ENCODE data around the gene NXNL2.

The NXNL2 gene

DNA sequence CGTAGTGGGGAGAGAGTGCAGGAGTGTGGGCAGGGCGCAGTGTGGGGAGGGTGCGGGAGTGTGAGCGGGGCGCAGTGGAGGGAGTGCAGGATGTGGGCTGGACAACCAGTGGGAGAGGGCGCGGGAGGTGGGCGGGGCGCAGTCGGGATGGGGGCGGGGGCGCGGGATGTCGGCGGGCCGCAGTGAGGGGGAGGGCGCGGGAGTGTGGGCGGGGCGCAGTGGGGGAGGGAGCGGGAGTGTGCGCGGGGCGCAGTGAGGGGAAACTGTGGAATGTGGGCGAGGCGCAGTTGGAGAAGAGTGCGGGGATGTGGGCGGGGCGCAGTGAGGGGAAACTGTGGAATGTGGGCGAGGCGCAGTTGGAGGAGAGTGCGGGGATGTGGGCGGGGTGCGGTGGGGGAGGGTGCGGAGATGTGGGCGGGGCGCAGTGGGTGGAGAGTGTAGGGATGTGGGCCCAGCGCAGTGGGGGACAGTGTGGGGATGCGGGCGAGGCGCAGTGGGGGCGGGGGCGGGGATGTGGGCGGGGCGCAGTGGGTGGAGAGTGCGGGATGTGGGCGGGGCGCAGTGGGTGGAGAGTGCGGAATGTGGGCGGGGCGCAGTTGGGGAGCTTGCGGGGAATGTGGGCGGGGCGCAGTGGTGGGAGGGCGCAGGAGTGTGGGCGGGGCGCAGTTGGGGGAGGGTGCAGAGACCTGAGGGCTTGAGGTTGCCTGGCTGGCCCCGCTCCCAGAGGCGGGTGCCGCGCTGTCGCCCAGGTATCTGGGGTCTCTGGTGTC lies at the start of gene NXNL2:
Gene NXNL2 (plus strand): TSS at position 723 of the 770 bp plus-strand sequence. CDS start 257 bp downstream, outside the sequence.
- no peak for DNase-seq (ENCODE audit: low read depth)

- DNase-seq (ENCODE audit: low read depth): no peak
Observed at GRCh38 chr9:88488166-88488565, 46.8 kb upstream of the NXNL2 start.

DNA sequence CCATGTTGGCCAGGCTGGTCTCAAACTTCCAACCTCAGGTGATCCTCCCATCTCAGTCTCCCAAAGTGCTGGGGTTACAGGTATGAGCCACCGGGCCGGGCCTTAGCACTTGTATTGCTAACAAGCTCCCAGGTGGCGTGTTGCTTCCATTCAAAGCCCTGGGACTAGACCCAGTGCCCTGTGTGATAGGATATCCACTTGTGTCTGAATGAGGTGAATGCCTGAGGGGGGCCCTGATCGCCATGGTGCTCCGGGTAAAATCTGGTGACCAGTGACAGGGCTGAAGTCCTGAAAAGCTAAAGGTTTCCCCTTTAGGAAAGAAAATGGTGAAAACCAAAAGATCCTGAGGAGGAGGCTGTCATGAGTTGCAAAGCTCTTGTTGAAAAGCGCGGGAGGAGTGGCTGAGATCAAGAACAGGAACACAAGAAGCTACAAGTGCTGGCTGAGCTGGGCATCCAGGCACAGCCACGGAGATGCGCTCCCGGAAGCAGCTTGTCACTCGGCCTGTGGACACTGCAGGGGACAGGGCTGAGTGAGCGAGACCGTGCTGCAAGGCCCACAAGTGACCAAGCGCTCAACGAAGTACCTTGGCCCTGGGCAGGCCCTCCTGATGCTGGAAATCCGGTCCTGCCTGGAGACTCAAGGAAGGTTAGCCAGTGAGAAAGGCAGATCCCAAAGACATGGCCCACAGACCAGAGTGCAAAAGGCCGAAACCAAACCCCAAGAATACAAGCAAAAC lies 39.8 kb upstream of the NXNL2 start:
- DNase-seq (ENCODE audit: low read depth): no peak

- DNase-seq (ENCODE audit: low read depth): no peak
Observed at GRCh38 chr9:88497224-88497623, 37.8 kb upstream of the NXNL2 start.

DNA sequence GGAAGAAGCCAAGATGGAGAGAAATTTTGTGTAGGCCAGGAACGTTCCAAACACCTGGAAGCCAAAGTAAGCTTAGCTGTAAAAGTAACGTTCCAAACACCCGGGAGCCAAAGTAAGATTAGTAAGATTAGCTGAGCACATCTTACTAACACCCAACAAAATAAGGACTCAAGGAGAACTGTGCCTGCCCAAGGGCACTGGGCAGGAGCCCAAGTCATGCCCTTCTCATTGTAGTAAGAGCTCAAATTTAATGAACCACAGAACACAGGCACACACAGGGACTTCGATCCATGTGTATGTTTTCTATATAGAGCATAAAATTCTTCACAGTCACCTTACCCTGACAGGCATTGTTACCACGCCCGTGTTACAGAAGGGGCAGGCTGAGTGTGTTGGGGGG lies 36.1 kb upstream of the NXNL2 start:
- DNase-seq (ENCODE audit: low read depth): no peak

DNA sequence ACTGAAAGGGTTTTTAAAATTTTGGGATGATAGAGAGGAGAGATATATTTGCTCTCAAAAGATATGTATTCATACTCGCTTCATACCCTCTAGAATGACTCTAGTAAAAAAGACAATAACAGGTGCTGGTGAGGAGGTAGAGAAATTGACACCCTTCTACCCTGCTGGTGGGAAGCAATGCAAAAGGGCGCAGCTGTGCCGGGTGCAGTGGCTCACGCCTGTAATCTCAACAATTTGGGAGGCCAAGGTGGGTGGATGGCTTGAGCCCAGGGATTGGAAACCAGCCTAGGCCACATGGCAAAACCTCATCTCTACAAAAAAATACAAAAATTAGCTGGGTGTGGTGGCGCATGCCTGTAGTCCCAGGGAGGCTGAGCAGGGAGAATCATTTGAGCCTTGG lies 33.9 kb upstream of the NXNL2 start:
- no peak for DNase-seq (ENCODE audit: low read depth)

DNA sequence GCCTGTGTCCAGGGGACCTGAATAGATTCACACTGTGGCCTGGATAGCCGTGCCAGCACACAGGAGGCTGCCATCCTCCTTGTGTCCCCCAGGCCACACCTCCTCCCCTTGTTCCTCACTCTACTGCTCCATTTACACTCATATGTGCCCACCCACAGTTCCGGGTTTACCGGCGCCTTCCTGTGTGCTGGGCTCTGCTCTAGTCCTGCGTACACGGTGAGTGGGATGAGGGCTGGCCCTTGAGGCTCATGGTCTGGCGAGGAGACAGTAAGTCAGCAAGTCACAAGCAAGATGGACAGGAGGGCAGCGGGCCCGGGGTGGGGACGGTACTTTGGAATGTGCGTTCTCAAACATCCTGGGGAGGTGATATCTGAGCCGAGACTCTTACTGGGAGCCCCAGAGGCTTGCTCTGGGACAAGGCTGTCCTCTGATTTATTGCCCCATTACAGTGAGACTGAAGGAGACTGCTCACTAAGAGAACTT lies 32.4 kb upstream of the NXNL2 start:
- no peak for DNase-seq (ENCODE audit: low read depth)

DNA sequence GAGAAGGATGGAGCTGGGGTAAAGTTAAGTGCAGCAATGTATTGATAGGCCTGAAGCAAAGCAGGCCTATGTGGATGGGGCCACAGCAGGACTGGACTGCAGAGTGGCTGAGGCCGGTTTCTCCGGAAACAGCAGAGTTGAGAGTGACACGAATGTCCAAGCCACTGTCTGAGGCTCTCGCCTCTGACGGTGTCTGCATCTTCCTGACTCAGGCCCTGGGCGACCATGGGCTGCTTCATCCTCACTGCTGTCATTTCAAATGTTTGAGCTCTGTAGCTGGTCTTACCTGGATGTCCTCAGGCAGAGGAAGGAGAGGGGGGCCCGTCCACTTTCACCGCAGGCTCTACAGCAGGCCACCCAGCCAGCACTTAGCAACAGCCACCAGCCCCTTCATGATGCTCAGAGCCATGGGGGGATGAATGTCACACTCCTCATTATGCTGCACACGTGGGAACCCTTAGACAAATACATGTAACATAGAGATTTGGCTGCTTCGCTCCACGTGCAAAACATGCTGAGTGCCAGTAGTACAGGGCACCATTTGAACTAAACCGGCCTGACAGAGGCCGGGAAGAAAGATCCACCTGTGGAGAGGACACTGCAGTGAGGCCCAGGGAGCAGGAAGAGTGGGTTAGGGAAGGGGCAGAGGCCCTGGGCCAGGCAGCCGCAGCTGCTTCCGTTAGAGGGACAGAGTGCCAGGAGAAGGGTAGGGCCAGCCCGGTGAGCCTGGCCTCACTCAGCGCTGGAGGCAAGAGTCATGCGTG lies 31.7 kb upstream of the NXNL2 start:
- no peak for DNase-seq (ENCODE audit: low read depth)

DNA sequence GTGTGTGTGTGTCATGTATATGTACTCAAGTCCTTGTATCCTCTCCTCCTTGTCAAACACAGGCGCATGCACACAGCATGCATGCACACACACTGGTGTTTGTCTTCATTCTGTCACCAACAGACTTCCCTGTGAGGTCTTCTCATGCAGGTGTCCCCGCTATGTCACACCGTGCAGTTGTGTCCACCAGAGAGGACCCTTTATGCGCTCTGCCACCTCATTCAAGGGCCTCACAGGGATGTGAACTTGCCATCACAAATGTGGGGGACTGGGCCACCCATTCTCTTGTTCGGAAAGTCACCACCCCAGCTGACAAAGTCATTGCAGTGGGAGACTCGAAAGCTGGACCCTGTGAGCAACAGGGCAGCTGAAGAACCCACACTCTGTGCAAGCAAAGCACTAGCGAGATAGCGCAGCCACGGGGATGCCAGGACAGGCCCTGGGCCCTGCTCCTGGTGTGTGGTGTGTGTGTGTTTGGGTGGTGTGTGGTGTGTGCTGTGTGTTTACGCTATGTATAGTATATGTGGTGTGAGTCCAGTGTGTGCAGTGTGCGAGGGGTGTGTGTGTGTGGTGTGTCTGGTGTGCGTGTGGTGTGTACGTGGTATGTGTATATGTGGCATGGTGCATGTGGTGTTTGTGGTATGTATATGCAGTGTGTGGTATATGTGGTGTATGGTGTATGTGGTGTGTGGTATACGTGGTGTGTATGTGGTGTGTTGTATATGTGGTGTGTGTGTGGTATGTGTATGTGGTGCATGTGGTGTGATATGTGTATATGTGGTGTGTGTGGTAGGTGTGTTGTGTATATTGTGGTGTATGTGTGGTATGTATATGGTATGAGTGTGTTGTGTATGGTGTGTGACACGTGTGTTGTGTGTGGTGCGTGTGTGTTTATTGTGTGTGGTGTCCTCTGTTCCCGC lies 30.9 kb upstream of the NXNL2 start:
- no peak for DNase-seq (ENCODE audit: low read depth)

DNA sequence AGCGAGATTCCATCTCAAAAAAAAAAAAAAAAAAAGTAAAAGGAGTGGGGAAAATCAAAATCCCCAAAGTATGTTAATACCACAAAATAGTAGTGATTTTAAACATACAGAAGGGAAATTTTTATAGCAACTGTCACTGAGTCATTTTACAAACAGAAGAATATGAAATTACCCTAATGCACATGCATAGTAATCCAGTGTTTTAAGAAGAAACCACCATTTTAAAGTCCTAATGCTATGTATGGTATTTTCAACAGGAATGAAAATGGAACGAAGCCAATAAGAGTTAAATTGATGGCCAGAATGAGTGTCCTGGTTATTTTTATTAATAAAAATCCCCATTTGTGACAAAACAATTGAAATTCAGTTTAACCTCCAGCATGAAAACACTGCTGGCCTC lies 26.7 kb upstream of the NXNL2 start:
- DNase-seq (ENCODE audit: low read depth): no peak

DNA sequence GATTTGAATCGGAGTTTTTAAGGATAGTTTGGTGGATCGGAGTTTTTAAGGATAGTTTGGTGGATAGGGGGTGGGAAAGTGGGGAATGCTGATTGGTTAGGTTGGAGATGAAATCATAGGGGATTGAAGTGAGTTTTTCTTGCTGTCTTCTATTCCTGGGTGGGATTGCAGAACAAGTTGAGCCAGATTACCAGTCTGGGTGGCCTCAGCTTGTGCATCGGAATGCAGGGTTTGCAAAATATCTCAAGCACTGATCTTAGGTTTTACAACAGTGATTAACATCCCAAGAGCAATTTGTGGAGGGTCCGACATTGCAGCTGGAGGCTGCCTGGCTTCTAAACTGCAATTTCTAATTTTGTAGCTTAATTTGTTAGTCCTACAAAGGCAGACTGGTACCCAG lies 23.1 kb upstream of the NXNL2 start:
- DNase-seq (ENCODE audit: low read depth): no peak

GRCh38 chr9:88514247-88514646 lies 20.7 kb upstream of the NXNL2 start:
- no peak for DNase-seq (ENCODE audit: low read depth)

- no peak for DNase-seq (ENCODE audit: low read depth)
Observed at GRCh38 chr9:88521308-88521707, 13.7 kb upstream of the NXNL2 start.

DNA sequence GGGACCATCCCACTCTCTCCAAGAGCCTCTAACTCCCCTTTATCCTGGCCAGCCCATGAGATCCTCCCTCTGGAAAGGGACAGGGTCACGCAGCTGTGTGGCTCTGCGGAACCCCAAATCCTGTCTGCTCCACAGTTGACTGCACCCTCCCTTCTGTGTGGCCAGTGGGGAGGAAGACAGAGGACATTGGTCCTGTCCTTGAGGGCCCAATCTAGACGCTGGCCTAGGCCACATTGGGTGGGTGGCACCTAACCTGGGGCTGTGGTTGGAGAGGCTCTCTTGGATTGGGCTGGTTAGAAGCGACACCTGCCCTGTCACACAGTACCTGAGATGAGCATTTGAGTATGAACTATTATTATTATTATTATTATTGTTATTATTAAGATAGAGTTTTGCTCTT lies 12.6 kb upstream of the NXNL2 start:
- no peak for DNase-seq (ENCODE audit: low read depth)

DNA sequence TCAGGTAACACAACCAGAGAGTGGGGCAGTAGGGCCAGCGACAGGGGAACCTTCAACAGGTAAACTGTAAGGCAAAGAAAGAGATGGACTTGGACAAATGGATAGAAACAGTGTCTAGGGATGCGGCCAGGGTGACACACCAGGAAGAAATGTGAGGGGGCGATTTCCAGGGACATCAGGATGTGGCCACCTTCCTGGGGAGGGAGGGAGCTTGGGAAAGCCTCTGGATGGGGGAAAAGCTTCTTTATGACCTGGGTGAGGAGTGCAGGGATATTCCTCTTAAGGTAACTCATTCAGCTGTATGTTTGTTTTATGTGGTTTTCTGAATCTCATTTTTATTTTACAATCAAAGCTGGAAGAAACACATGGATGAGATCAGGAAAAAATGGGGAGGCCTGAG lies 11.9 kb upstream of the NXNL2 start:
- no peak for DNase-seq (ENCODE audit: low read depth)

- no peak for DNase-seq (ENCODE audit: low read depth)
Observed at GRCh38 chr9:88524911-88525310, 10.1 kb upstream of the NXNL2 start.

DNA sequence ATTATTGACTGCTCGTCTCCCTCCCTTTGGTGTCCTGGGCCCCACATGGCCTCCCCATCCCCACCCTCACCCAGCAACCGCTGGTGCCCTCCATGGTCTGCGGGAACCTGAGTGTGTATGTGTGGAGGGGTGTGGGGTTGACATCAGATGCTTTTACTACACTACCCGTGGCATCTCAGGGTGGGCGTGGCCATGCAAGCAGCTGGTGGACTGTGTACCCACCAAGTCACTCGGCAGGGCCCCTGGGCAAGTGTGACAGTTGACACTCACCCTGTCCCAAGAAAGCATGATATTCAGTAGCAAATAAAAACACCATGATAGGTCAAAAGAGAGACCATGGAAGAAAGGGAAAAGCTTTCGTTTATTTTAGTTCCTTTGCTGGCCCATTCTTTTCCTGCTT lies 7.4 kb upstream of the NXNL2 start:
- no peak for DNase-seq (ENCODE audit: low read depth)

DNA sequence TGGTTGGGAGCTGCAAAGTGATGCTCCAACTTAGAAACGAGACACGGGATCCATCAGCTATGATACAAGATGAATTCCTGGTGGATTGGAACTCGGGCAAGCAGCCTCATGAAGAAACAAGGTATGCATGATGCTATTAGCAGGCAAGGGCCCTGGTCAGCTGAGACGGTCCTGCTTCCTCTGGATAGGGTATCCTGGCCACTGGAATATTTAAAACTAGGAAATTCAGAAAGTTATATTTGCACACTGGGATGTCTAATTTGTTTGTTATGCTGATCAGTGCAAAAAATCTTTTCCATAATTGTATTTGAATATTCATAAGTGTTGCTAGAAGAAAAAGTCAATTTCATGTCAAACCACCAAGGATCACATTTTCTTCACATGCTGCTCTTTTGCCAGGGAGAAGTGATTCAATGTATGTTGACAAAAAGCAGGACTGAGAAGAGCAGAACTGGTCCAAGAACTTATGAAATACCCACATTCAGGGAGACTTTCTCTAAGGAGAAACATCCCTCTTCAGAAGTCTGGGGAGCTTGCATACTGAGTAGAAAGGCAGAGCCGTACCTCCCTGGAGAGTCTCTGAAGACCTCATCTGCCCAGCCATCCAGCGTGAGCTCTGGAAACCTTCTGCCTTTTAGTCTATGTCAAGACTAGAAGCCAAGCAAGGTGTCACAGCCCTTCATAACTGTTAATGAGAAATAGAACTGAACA lies 6.7 kb upstream of the NXNL2 start:
- DNase-seq (ENCODE audit: low read depth): no peak

GRCh38 chr9:88529496-88529895 lies 5.5 kb upstream of the NXNL2 start:
- DNase-seq (ENCODE audit: low read depth): no peak

- DNase-seq (ENCODE audit: low read depth): no peak
Observed at GRCh38 chr9:88530051-88530450, 4.9 kb upstream of the NXNL2 start.

All from non-pigmented ciliary epithelial cell (primary cell).